ENCODE measurements around the gene NEK9.

Gene NEK9

GRCh38 chr14:75030147-75030546 lies 96.7 kb downstream of the NEK9 start:
- TF ChIP-seq SIN3A (IDR thresholded peaks at IDR 0.05; ENCODE audit: borderline replicate concordance, insufficient read depth, low read length) = no peak
- no peak for TF ChIP-seq REST (IDR thresholded peaks at IDR 0.05; ENCODE audit: insufficient read depth in 1 of 2, low read depth in 2 of 2, low read length in 2 of 2)
- no peak for TF ChIP-seq TAF1 (IDR thresholded peaks at IDR 0.05; ENCODE audit: borderline replicate concordance, insufficient read depth, low read length)
- TF ChIP-seq POLR2AphosphoS5 (IDR thresholded peaks at IDR 0.05; ENCODE audit: low read depth, low read length) = no peak
- no peak for TF ChIP-seq FOXP2 (optimal IDR thresholded peaks at IDR 0.05; ENCODE audit: borderline replicate concordance, extremely low read depth, extremely low read length, insufficient read depth)
